HG02642 (cell line): ENCODE measurements around the gene ABCB6.
"Not testable (repeated sequence)": the region's sequence is repeated elsewhere in the genome, so short reads cannot be mapped to it uniquely, and the experiment has no call there.

Experiments used
- ATAC-seq: cut with Tn5 transposase; IDR thresholded peaks from one replicate; pipeline ENCODE4 v1.9.1; 2021; ENCODE audit warnings: mild to moderate bottlenecking; ENCODE audit not compliant: unreplicated experiment, poor library complexity

Gene ABCB6

DNA sequence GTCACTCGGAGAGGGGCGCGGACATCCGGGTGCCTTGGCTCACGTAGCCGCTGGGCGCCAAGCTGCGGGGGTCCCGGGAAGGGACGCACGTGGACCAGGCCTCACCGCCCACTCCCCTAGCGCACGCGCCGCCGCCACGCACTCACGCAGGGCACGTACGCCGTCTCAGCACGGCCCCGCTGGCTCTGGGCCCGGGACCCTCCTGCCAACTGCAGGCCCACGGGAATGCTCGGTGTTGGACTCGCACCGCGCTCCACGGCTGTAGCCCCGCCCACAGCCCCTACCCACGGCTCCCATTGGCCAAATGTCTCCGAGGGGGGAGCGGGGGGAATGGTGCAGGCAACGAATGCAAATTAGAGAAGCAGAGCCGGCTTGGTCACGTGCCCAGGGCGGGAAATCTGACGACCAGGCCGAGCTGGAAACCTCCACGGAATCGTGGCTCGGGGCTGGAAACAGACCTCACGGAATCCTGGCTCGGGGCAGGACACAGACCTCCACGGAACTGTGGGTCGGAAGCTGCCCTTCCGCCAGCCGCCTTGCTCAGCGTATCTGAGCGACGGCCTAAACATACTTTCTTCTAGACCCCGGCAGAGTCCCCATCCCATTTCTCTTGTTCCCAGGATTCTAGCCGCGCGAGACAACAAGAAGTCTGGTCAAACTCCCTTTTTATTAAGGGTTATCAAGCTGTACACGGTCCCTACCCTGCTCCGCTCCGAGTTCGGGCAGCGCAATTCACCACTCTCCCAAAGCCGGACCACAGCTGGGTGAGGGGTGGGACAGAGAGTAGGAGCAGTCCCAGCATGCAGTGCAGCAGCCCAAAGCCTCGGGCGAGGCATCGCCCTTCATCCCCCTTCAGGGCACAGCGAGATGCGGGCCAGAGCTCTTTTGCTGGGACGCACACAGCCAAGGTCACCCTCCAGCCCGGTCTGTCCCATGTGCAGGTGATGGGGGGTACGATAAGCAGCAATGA, at the start of gene ABCB6:
Gene ABCB6, minus strand, starts transcription at position 227 of the 970 bp plus-strand sequence. CDS start 285 bp downstream, outside the sequence.
- ATAC-seq = peak; percentile 79

GRCh38 chr2:219268294-219268693, 49.5 kb upstream of the ABCB6 start:
- no peak for ATAC-seq

- ATAC-seq = no peak
Measured at GRCh38 chr2:219266886-219267285, 48.1 kb upstream of the ABCB6 start.

DNA sequence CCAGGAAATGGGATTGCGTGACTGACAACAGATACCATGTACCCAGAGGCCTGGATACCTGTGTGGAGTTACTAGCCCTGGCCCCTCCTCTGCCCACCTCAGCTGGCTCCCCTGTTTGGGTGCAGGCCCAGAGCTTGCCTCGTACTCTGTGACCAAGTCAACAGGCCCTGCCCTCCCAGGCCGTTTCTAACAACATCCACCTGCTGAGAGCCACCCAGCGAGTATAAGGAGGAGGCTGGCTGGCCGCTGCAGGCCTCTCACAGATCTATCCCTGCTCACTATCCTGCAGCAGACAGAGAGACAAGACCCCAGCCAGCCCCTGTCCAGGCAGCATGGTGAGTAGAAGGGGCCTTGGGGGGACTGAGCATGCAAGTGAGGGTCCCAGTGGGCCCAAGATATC, 47.5 kb upstream of the ABCB6 start:
- no peak for ATAC-seq

DNA sequence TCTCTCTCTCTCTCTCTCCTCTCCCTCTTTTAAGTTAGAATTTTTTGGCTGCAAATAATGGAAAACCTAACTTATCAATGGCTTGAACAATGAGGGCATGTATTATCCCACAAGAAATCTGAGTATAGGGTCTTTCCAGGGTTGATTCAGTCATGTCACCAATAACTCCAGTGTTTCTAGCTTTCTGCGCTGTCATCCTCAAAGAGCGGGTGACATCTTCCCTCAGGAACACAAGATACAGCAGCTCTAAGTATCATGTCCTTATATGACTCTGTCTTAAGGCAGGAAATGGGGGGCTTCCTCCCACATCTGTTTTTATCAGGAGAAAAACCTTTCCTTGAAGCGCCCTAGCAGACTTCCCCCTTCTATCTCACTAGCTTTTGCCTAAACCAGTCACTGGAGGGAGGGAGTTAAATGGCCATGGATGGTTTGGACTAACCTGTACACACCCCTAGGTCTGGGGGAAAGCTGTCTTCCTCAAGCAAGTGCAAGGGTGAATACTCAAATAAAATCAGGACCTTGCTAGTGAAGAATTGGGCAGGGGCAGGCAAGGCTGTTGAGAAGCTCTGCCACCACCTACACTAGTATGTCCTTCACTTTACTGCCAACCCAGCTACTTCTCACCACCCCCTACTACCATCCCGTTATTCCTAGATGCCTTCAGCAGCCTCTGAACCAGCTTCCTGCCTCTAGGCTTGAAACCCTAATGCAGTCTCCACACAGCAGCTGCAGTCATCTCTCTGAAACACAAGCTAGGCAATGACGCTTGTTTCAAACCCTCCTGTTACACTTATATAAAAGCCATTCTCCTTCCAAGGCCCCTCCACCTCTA, 42.5 kb upstream of the ABCB6 start:
- ATAC-seq = no peak

DNA sequence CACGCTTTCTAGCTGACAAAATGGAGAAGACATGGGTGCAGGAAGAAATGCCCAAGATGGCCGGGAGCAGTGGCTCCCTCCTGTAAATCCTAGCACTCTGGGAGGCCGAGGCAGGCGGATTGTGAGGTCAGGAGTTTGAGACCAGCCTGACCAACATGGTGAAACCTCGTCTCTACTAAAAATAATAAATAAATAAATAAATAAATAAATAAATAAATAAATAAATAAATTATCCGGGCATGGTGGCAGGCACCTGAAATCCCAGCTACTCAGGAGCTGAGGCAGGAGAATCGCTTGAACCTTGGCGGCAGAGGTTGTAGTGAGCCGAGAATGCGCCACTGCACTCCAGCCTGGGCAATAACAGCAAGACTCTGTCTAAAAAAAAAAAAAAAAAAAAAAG, 40.2 kb upstream of the ABCB6 start:
- ATAC-seq = not testable (repeated sequence)

DNA sequence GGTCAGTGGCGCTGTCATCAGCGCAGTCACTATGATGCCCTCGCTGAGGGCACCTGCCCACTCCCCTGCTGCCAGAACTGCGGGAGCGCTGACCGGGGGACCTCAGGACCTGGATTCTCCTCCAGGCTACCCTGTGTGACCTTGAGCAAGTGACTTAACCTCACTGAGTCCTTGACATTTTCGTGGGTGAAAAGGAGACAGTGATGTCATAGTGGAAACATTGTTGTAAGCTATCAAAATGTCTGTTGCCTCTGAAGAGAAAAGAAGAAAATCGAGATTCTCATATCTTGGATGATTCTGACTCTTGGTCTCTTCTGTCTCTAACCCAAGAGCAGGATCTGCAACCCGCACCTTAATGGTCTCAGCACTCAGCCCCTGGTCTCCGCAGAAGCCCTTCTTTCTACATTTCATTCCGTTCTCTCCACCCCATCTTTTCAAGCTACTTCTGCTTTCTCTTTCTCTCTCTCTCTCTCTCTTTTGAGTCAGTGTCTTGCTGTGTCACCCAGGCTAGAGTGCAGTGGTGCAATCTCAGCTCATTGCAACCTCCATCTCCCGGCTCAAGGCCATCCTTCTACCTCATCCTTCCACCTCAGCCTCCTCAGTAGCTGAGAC, 35.9 kb upstream of the ABCB6 start:
- ATAC-seq = peak; percentile 24

GRCh38 chr2:219253753-219254589, 35.2 kb upstream of the ABCB6 start, which contains the start of gene TUBA4A:
TSS of gene TUBA4A (minus strand) at chr2:219253918. CDS start at chr2:219253858, 60 bp downstream.
- ATAC-seq = peak; percentile 59

GRCh38 chr2:219252900-219253752, 34.4 kb upstream of the ABCB6 start, which contains the start of gene TUBA4B:
TSS of gene TUBA4B (plus strand) at chr2:219253243. CDS start at chr2:219253408, 165 bp downstream.
- peak; percentile 12 for ATAC-seq

- ATAC-seq = no peak
Measured at GRCh38 chr2:219252570-219252899, 33.8 kb upstream of the ABCB6 start.

DNA sequence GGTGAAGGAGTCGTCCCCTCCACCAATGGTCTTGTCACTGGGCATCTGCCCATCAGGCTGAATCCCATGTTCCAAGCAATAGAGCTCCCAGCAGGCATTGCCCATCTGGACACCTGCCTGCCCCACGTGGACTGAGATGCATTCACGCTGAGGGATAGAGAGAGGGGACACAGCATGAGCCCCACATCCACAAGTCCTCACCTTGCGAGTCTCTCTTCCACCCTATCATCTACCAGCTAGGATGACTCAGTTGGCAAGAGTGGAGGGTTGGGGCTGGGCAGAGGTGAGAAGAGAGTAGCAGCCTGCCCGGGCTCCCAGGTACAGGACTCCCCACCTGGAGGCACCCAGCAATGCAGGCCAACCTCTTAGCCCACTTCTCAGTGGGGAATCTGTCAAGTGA, 33.3 kb upstream of the ABCB6 start:
- ATAC-seq = no peak

DNA sequence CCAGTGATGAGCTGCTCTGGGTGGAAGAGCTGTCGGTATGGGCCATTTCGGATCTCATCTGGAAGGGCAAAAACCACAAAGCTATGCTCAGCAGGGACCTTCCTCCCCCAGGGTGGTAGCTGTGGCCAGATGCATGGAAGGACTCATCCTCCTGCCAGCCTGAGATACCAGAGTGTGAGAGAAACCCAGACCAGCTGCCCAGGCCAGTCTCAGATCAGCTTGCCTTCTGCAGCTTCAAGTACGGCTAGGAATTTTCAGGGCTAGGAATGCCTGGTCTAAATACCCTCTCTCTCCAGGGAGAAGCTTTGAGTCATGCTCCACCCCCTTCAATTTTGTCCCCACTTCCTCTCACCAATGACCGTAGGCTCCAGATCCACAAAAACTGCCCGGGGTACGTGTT, 32.9 kb upstream of the ABCB6 start:
- no peak for ATAC-seq

DNA sequence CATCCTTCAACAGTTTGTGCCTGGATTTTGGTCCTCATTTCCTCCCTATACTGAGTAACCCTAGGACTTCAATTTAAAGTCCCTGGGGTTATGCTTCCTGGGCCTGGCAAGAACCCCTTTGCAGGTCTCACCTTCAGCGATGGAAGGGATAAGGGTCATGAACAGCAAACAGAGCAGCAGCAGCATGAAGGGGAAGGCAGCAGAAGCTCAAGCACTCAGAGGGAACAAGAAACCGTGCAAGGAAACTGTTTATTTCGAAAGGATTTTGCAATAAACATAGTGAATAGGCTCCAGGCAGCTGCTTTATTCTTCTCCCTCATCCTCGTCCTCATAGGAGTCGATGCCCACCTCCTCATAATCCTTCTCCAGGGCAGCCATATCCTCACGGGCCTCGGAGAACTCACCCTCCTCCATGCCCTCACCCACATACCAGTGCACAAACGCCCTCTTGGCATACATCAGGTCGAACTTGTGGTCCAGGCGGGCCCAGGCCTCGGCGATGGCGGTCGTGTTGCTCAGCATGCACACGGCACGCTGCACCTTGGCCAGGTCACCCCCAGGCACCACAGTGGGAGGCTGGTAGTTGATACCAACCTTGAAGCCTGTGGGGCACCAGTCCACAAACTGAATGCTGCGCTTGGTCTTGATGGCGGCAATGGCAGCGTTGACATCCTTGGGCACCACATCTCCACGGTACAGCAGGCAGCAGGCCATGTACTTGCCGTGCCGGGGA, 31.5 kb upstream of the ABCB6 start:
- ATAC-seq = no peak

DNA sequence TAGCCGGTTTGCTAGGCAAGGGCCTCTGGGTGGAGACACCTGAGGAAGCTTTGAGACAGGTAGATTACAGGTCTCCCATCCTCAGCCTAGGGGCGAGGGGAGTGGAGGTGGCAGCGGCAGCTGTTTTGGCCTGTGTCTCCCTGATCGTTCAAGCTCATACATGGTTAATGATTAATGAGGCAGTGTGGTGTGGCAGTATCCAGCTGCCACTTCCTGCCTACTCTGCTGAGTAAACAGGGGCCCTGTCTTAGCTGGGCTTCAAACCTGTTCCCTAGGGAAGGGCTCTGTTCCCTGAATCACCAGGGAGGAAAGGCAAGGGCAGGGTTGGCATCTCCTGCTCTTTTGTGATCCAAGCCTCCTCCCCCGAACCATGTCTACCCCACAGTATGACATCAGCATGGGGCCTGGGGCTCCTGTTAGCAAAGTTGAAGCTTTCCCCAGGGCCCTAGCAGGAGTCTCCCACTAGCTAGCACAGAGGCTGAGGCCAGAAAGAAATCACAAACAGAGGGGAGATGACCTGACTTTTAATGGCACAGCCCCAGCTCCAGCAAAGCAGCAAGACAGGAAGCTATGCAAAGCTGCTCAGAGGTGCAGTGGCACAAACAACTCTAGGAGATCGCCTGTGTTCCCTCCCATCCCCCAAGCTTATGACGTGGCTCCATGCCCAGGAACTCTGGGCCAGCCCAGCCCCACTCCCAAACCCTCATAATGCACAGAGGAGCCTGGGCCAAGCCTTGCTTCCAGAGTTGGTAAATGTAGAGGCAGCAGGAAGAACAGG, 30.6 kb upstream of the ABCB6 start:
- ATAC-seq = peak; percentile 42

DNA sequence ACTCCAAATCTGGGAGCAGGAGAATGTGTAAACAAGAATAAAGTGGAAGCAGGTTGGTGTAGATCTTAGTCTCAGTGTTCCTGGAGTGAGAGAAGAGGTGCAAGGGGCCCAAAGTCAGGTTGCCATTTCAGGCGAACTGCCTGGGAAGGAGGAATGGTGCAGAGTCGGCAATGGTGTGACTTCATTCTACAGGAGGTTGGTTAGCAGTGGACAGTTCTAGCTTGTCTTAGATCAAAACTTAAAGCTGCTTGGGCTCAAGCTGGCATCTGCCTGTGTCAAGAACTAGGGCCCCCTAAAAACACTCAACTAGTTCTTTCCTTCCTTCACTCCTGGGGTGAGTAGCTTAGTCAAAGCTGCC, 30.1 kb upstream of the ABCB6 start:
- ATAC-seq = no peak

- ATAC-seq = no peak
Measured at GRCh38 chr2:219247678-219248642, 29.2 kb upstream of the ABCB6 start.
